Activated CD4-positive, alpha-beta T cell treated with anti-CD3 and anti-CD28 coated beads for 36 hours (primary cell): ENCODE results near the gene NPM3. TPM values are rescaled to one million over a fixed set of nuclear protein-coding genes. Genes with fewer than 3 reads are reported as not detected.

Source experiments
- ATAC-seq: fragments of 200-7000 bp; cut with Tn5 transposase; one replicate; pipeline ENCODE4 v1.10.0; 2021; ENCODE audit warnings: mild to moderate bottlenecking, moderate library complexity
- CTCF ChIA-PET: fragments of 350-600 bp; sonication (Branson Sonifier 250); formaldehyde crosslinking; loops from one replicate; lab custom pipeline; 2021; ENCODE audit warnings: antibody characterized with exemption; lab: Charles Lee
- POLR2A ChIA-PET: fragments of 350-600 bp; sonication (Branson Sonifier 250); formaldehyde crosslinking; loops from one replicate; lab custom pipeline; 2021; ENCODE audit warnings: antibody characterized with exemption, inconsistent platforms; lab: Charles Lee
- DNase-seq: peaks from one replicate; pipeline ENCODE4 v3.0.0-alpha.2; 2020
- H3K27ac Mint-ChIP-seq: one replicate; pipeline ENCODE4 v1.8.0; 2021; ENCODE audit warnings: mixed read lengths
- H3K27me3 Mint-ChIP-seq: one replicate; pipeline ENCODE4 v1.8.0; 2021; ENCODE audit warnings: mixed read lengths
- H3K36me3 Mint-ChIP-seq: one replicate; pipeline ENCODE4 v1.8.0; 2021; ENCODE audit warnings: low read depth, mixed read lengths
- H3K4me1 Mint-ChIP-seq: one replicate; pipeline ENCODE4 v1.8.0; 2021; ENCODE audit warnings: mixed read lengths
- H3K4me3 Mint-ChIP-seq: one replicate; pipeline ENCODE4 v1.8.0; 2021; ENCODE audit warnings: mild to moderate bottlenecking, moderate library complexity, mixed read lengths
- H3K9me3 Mint-ChIP-seq: one replicate; pipeline ENCODE4 v1.8.0; 2021; ENCODE audit warnings: low read depth, mixed read lengths
- intact Hi-C, 2 experiments: fragments of 100-400 bp; cut with DNase I in 1 of 2; cut with micrococcal nuclease in 1 of 2; formaldehyde crosslinking; loops; one replicate each; pipeline versions ENCODE4 v1.14.2 to v1.15.1; 2022 to 2024; cut with DNase I, micrococcal nuclease
- total RNA-seq, 2 experiments: library from RNA; stranded (reverse); gene quantifications; one replicate each; pipeline ENCODE4 v1.2.3, GENCODE V29; 2021

The NPM3 gene
- total RNA-seq, 2 experiments from 2014 or later = 207 to 214 TPM

GRCh38 chr10:101767966-101768790 lies 15.1 kb downstream of the NPM3 start:
- H3K4me3 Mint-ChIP-seq = no peak overlapping the region
- no peaks in the 10 kb centered on the region for H3K9me3 Mint-ChIP-seq
- POLR2A ChIA-PET = no interaction called here

GRCh38 chr10:101767600-101767945 lies 15.7 kb downstream of the NPM3 start:
- no peaks in the 10 kb centered on the region for H3K9me3 Mint-ChIP-seq
- DNase-seq (no peak), ATAC-seq (no peak)
- intact Hi-C loops = no loop called here
- ChIA-PET CTCF (no interaction called here), POLR2A (no interaction called here)
- no peak overlapping the region for H3K27ac Mint-ChIP-seq
- no peak overlapping the region for H3K4me3 Mint-ChIP-seq
- H3K4me1 Mint-ChIP-seq = no peaks in the 10 kb centered on the region
- peaks cover 28% of the 10 kb centered on the region for H3K27me3 Mint-ChIP-seq
- H3K36me3 Mint-ChIP-seq = no peaks in the 10 kb centered on the region

More at GRCh38 chr10:101767966-101768790, 15.1 kb downstream of the NPM3 start:
- Mint-ChIP-seq H3K4me1 (no peaks in the 10 kb centered on the region), H3K27ac (no peak overlapping the region), H3K27me3 (peaks cover 34% of the 10 kb centered on the region), H3K36me3 (no peaks in the 10 kb centered on the region)
- intact Hi-C loops = no loop called here
- no peak for ATAC-seq
- CTCF ChIA-PET = interaction anchor here (0.5 to 2.2 kb wide), 4 partner anchors 14 to 646 kb away, joined by 3 to 10 read pairs (median 6); no protein-coding TSS in a partner anchor
- no peak for DNase-seq

- ATAC-seq = no peak
- H3K4me3 Mint-ChIP-seq = no peak overlapping the region
- H3K27me3 Mint-ChIP-seq = peaks cover 24% of the 10 kb centered on the region
- ChIA-PET CTCF (no interaction called here), POLR2A (no interaction called here)
- H3K9me3 Mint-ChIP-seq = no peaks in the 10 kb centered on the region
- no peak for DNase-seq
- intact Hi-C loops = no loop called here
- no peaks in the 10 kb centered on the region for H3K4me1 Mint-ChIP-seq
- no peaks in the 10 kb centered on the region for H3K36me3 Mint-ChIP-seq
- H3K27ac Mint-ChIP-seq = no peak overlapping the region
Measured at GRCh38 chr10:101766753-101767599, 16.3 kb downstream of the NPM3 start.

- no peak overlapping the region for H3K27ac Mint-ChIP-seq
- intact Hi-C loops = no loop called here
- ChIA-PET POLR2A (no interaction called here), CTCF (no interaction called here)
- no peaks in the 10 kb centered on the region for H3K4me1 Mint-ChIP-seq
- H3K4me3 Mint-ChIP-seq = no peak overlapping the region
- peaks cover 19% of the 10 kb centered on the region for H3K27me3 Mint-ChIP-seq
- ATAC-seq (no peak), DNase-seq (no peak)
- no peaks in the 10 kb centered on the region for H3K9me3 Mint-ChIP-seq
- H3K36me3 Mint-ChIP-seq = no peaks in the 10 kb centered on the region
Measured at GRCh38 chr10:101766306-101766705, 16.9 kb downstream of the NPM3 start.

- DNase-seq = no peak
- CTCF ChIA-PET = no interaction called here
- Mint-ChIP-seq H3K4me3 (no peak overlapping the region), H3K9me3 (no peaks in the 10 kb centered on the region), H3K36me3 (no peaks in the 10 kb centered on the region), H3K27me3 (peaks cover 13% of the 10 kb centered on the region), H3K27ac (no peak overlapping the region), H3K4me1 (no peaks in the 10 kb centered on the region)
- intact Hi-C loops = no loop called here
- no peak for ATAC-seq
- POLR2A ChIA-PET = no interaction called here
Measured at GRCh38 chr10:101763141-101763846, 20.0 kb downstream of the NPM3 start.

DNA sequence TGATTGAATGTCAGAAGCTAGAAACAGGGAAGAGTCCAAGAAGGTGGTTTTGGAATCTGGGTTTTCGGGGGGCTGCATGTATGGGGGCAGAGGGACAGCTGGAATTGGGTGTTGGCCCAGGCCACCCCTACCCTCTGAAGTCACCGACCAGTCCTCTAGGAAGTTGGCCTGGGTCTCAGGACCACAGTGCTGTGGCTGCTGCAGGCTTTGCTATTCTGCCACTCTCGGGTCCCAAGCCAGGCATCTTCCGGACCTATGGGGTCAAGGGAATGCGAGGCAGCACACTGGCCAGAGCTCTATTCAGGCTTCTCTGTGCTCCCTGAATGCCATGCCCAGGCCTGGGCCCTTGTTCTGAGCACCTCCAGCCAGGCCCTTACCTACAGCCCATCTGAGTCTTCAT lies 20.5 kb downstream of the NPM3 start:
- no peak for ATAC-seq
- no peaks in the 10 kb centered on the region for H3K36me3 Mint-ChIP-seq
- ChIA-PET CTCF (no interaction called here), POLR2A (no interaction called here)
- no peaks in the 10 kb centered on the region for H3K9me3 Mint-ChIP-seq
- intact Hi-C loops = no loop called here
- H3K4me3 Mint-ChIP-seq = no peak overlapping the region
- H3K27me3 Mint-ChIP-seq = peaks cover 13% of the 10 kb centered on the region
- DNase-seq = no peak
- no peak overlapping the region for H3K27ac Mint-ChIP-seq
- H3K4me1 Mint-ChIP-seq = no peaks in the 10 kb centered on the region

DNA sequence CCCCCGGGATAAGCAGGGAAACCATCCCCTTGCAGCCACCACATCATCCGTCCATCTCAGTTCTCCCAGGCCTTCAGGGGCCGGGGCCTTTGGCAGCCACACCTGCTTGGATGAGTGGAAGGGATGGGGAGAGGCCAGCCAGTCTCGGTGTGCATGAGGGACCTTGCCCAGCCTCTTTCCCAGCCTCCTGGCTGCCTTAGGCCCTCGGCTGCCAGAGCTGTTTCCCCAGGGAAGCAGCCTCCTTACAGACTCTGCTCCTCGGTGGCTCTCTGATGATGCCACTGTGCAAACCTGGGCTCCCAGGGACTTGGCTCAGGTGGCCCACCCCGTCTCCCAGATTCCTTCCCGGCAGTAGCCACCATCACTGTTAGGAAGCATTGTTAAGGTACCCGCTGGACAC lies 22.0 kb downstream of the NPM3 start:
- CTCF ChIA-PET = no interaction called here

DNA sequence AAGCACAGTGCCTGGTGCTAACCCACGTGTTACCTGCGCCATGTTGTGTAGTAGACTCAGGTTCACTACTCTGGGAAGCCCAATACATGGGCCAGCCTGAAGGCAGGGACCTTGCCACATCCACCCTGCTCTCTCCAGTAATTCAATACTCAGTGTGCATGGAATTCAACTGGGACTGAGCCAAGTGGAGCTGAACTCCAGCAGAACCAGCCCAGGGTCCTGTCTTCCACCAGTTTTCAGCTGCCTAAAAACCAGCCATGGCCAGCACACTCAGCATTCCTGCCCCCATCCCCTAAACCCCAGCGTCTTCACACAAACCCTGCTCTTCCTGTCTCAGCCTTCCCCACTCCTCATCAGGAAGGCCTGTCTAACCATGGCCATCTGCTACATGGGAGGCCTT lies 22.7 kb downstream of the NPM3 start:
- H3K4me3 Mint-ChIP-seq = no peak overlapping the region
- intact Hi-C loops = no loop called here
- no peaks in the 10 kb centered on the region for H3K4me1 Mint-ChIP-seq
- H3K36me3 Mint-ChIP-seq = no peaks in the 10 kb centered on the region
- H3K27ac Mint-ChIP-seq = no peak overlapping the region
- H3K27me3 Mint-ChIP-seq = peaks cover 3% of the 10 kb centered on the region
- H3K9me3 Mint-ChIP-seq = no peaks in the 10 kb centered on the region
- CTCF ChIA-PET = interaction anchor here (0.6 to 0.7 kb wide), 3 partner anchors 58 to 468 kb away, joined by 3 read pairs; no protein-coding TSS in a partner anchor
- POLR2A ChIA-PET = interaction anchor here (0.6 kb wide), 1 partner anchor 400 kb away, joined by 3 read pairs; no protein-coding TSS in a partner anchor
- no peak for ATAC-seq
- no peak for DNase-seq

More for the DNA sequence above, 22.0 kb downstream of the NPM3 start:
- Mint-ChIP-seq H3K36me3 (no peaks in the 10 kb centered on the region), H3K4me1 (no peaks in the 10 kb centered on the region), H3K27ac (no peak overlapping the region), H3K27me3 (peaks cover 8% of the 10 kb centered on the region), H3K9me3 (no peaks in the 10 kb centered on the region), H3K4me3 (no peak overlapping the region)
- DNase-seq (no peak), ATAC-seq (no peak)
- POLR2A ChIA-PET = no interaction called here
- intact Hi-C loops = no loop called here

DNA sequence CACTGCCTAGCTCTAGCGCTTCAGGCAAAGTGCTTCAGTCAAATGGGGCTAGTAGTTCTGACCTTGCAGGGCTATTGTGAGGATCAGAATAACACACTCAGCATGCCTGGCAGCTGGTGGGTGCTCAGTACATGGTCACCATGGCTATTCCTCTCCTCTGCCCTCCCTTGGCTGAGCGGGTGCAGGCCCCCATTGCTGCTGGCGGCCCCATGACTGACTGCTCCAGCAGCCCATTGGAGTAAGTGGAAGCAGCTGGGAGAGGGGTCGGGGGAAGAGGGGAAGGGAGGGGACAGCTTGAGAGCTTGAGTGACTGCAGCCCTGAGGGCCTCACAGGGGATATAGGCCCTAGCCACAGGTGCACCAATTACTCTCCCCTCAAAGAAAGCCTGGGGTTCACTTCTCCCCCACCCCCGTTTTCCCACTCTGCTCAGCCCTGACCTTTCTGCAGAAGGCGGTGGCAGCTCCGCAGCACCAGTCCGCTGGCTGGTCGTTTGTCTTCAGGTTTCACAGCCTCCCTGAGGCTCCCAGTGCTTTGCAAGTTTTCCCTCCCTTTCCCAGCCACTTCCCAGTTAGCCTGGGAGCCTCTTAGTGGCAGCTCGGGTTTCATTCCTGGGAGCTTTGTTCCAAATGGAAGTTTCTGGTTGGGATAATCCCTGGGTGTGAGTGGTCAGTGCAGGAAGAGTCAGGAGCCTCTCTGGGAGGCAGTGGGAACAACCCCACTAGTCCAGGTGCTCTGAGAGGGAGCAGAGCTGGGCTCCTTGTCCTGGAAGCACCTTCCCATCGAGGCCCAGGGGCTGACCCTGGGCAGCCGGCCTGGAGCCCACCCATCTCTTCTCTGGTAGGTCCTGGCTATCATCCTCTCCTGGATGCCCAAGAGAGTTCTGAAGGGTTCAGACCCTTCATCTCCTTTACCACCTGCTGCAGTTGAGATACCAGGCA lies 23.7 kb downstream of the NPM3 start:
- no peak for DNase-seq
- POLR2A ChIA-PET = no interaction called here
- H3K9me3 Mint-ChIP-seq = no peaks in the 10 kb centered on the region
- intact Hi-C loops = loop anchor here in 1 of 2 experiments (10.0 kb wide), 2 partner anchors 265 to 565 kb away; no protein-coding TSS in a partner anchor
- no peak overlapping the region for H3K4me3 Mint-ChIP-seq
- no peaks in the 10 kb centered on the region for H3K4me1 Mint-ChIP-seq
- ATAC-seq = no peak
- H3K27ac Mint-ChIP-seq = no peak overlapping the region
- no peaks in the 10 kb centered on the region for H3K36me3 Mint-ChIP-seq
- CTCF ChIA-PET = interaction anchor here (0.6 to 0.7 kb wide), 3 partner anchors 16 to 244 kb away, joined by 3 read pairs; no protein-coding TSS in a partner anchor
- peaks cover 4% of the 10 kb centered on the region for H3K27me3 Mint-ChIP-seq

DNA sequence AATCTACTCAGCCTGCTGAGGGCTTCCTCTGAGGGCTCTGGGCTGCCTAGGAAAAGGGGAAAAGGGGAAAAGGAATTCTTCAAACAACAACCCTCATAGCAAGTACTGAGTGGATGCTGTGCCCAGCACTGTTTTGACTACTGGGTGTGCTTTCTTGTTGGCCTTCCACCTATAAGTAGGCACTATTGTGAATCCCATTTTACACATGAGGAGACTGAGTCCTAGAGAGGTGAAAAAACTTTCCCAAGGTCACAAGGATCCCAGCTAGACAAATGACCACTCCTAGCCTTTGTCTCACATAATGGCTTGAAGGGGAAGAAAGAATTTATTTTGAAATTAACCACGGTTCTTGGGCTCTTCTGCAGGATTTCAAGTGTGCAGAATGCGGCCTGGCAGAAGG lies 24.4 kb downstream of the NPM3 start:
- no peaks in the 10 kb centered on the region for H3K4me1 Mint-ChIP-seq
- H3K27me3 Mint-ChIP-seq = peaks cover 5% of the 10 kb centered on the region
- no peak for ATAC-seq
- no peak overlapping the region for H3K4me3 Mint-ChIP-seq
- no peaks in the 10 kb centered on the region for H3K36me3 Mint-ChIP-seq
- CTCF ChIA-PET = no interaction called here
- intact Hi-C loops = loop anchor here in 1 of 2 experiments (10.0 kb wide), 2 partner anchors 264 to 564 kb away; no protein-coding TSS in a partner anchor
- no peak overlapping the region for H3K27ac Mint-ChIP-seq
- no peak for DNase-seq
- POLR2A ChIA-PET = no interaction called here
- no peaks in the 10 kb centered on the region for H3K9me3 Mint-ChIP-seq
